ENCODE results near the gene CEP104.

The CEP104 gene

DNA sequence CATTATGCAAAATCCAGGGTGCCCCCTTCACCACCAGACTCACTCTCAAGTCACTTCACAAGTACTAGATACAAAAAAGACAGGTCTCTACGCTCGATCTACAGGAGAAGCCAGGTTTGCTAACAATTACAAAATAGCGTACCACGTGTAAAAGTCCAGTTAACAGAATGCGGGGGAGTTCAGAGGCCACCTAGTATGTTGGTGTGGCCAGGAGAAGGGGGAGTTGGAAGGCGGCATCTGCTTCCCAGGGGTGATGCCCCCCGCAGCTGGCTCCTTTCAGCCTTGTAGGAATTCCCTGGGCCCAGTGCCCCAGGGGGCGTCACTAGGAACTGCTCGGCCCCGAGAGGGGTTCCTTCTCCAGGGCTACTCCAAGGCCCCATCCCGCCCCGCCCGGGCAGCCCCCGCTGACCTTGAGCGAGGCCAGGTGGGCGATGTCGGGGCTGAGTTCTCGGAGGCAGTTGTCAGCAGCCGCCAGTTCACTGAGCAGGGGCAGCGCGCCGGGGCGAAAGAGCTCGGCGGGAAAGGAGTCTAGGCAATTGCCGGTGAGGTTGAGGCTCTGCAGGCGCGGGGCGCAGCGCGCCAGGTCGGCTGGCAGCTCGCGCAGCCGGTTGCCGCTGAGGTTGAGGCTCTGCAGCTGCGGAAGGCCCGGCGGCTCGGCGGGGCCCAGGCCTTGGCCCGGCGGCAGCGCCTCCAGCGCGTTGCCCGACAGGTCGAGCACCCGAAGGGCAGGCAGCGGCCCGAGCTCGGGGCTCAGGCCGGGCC lies 61.4 kb downstream of the CEP104 start:
- DNase-seq = no peak

- DNase-seq = no peak
Observed at GRCh38 chr1:3790952-3791351, 66.1 kb downstream of the CEP104 start.

GRCh38 chr1:3790500-3790923 lies 66.5 kb downstream of the CEP104 start:
- DNase-seq = no peak

- no peak for DNase-seq
Observed at GRCh38 chr1:3789421-3790300, 67.3 kb downstream of the CEP104 start.

DNA sequence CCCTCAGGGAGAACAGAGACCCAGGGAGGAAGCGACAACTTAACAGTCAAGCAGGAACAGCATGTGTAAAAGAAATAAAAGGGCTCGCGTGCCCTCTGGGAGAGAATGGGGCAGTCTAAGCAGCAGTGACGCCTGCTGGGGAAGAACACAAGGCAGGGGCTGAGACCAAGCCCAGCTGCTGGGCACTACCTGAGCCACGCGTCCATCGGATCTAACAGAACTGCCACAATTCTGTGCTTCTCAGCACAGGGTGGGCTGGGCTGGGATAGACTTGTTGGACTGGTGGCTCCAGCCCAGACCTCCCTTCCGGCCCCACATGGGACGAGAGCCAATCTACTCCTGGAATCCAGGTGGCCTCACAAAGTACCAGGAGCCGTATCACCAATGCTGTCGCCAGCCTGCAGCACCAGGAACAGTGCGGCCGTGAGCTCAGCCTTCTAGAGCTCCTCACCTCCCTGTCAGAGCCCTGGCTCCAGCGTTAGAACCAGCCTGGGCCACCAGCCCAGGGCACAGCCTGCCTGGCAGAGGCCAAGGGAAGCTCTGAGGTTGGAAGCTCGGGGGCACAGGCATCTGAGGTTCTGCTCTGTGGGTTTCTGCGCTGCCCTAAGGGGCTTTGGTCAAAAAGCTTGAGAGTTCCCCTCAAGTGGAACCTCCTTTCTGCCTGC lies 68.1 kb downstream of the CEP104 start:
- no peak for DNase-seq

- no peak for DNase-seq
Observed at GRCh38 chr1:3787745-3788605, 69.0 kb downstream of the CEP104 start.

DNA sequence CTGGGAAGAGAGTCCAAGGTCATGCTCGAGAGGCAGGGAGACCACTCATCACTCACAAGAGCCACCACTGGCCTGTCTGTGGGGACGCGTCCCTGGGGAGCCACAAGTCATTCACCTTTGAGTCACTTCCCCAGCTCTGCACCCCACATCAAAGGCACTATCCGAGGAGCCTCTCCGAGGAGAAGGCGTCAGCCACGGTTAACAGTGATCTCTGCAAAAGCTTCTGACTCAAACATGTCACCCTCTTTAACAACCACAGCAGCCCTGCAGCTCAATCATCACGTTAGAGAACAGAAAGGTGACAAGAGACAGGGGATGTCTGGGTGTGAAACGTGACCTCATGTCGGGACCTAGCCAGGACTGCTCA lies 69.7 kb downstream of the CEP104 start:
- DNase-seq = no peak

DNA sequence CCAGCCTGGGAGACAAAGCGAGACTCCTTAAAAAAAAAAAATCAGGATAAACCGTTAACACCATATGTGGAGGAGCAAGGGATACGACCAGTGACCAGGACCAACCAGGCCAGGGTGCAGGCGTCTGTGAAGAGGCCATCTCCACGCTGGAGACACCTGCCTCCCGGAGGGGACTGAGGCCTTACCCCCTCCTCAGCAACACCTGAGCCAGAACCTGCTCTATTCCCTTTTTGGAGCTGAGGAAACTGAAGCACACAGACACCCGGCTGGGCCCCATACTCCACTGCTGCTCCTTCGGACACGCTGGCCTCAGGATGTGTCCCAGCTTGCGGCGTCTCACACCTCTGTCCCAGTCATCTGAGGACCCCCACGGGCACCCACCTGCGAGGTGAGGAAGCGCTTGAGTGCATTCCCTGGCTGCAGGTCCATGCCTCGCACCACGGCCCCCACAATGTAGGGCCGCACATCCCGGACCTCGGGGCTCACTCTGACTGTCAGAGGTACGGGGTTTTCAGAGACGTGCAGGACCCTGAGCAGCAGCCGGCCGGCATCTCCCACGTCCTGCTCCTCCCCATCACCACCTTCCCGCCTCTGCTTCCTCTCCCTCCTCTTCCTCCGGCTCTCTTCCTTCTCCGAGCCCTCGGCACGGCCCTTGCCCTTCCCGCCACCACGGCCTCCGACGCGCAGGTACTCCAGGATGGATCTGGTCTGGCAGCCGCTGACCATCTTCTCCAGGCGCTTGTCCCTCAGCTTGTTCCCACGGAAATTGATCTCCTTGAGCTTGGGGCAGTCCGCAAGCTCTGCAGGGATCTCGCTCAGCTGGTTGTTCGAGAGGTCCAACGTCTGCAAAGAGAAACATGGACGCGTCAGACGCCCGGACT lies 70.3 kb downstream of the CEP104 start:
- no peak for DNase-seq

GRCh38 chr1:3785456-3786157 lies 71.4 kb downstream of the CEP104 start:
- DNase-seq = no peak

DNA sequence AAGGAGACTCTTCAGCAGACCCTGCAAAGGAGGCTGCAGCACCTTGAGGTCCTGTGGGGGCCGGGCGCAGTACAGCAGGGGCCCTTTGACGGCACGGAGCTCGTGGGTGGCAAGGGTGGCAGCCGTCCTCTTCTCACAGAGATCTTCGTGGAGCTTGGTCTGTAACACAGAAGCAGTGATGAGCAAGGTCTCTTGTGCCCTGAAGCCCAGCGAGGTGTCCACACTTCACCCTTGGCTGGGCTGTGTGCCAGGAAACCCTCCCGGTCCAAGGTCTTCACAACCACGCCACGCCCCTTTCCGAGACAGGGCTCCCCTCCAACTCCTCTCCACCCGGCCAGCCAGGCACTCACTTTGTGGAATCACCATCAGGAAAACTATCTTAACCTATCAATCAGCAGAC lies 72.0 kb downstream of the CEP104 start:
- DNase-seq = no peak

DNA sequence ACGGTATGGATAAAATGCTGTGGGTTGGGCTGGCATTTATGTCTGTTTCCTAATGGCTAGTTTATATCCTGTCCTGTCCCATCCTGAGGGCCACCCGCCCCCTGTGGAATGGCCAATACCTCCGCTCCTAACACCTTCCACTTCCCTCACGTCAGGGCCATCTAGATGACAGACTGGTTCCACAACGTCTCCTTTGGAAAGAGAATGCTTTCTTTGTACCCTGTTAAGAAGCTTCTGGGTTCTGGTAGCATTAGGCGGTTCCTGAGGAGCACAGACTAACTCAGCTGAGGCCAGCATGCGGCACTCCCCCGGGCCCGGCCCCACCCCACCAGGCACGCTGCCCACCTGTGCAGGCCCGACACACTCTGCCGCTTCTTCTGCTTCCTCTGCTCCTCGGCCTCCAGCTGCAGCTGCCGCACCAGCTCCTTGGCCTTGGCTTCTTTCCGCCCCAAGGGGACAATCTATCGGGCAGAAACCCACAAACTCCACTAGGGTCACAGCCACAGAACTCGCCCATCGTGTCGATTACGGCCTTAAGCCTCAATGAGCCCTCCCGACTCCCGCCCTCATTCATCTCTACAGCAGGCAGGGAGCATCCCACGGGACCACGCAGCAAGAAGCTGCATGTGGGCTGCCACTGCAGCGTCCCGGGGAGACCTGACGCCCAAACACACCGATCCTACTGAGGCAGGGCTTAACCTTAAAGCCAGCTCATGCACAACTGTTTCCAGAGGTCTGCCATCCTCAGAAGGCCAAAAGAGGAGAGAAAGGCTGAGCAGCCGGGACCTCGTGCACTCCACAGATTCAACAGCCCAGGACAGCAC lies 73.1 kb downstream of the CEP104 start:
- DNase-seq = no peak

- no peak for DNase-seq
Observed at GRCh38 chr1:3780901-3781300, 76.1 kb downstream of the CEP104 start.

- no peak for DNase-seq
Observed at GRCh38 chr1:3779912-3780416, 77.0 kb downstream of the CEP104 start.

DNA sequence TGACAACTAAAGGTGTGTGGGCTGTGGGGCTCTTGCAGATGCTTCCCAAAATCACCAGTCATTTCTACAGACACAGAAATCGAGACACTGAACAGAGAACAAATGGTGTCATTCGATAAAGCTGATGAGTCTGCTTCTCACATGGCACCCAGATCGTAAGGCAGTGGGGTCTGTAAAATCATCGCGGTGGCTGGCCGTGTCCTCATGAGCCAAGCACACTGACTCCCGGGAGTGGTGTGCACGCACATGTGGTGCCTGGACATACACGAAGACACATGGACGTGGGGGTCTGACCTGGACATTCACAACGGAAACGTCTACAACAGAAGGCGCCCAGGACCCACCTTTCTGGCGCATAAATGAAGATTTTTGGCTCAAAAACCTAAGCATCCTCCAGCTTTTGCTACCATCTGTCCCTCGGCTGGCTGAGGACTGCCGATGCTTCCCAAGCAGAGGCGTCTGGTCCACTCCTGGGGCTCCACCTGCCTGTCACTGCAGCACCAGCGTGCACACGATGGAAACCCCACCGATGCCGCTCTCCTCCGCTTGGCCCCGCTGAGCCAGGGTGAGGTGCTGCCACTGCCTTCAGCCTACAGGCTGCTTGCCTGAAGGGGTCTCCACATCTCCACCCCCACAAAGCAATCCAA lies 77.6 kb downstream of the CEP104 start:
- DNase-seq = no peak

DNA sequence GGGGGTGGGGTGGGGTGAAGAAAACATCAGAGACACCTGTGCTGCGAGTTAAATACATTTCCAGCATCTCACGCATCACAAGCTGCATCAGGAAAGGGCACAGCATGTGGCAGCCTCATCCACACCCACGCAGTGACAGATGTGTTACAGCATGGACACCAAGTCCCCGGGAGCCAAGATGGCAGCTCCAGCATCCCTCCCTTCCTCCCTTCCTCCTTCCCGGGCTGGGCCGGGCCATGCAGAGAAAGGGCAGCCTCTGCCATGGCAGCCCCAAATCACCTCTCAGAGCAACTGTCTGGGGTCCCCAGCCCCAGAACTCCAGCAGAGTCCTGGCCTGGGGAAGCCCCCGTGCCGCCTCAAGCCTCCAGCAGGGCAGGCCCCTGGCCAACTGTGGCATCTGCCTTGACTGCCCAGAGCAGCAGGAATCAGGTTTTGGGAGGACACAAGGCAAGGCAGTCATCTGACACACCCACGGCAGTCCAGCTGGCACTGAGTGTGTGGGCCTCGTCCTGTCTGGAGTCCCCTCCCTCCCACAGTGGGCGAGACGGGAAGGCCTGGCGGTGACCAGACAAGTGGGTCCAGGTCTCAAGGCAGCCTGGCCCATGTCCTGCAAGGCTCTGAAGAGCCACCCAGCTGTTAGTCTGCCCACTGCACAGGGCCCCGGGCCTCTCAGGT lies 78.3 kb downstream of the CEP104 start:
- DNase-seq = no peak

DNA sequence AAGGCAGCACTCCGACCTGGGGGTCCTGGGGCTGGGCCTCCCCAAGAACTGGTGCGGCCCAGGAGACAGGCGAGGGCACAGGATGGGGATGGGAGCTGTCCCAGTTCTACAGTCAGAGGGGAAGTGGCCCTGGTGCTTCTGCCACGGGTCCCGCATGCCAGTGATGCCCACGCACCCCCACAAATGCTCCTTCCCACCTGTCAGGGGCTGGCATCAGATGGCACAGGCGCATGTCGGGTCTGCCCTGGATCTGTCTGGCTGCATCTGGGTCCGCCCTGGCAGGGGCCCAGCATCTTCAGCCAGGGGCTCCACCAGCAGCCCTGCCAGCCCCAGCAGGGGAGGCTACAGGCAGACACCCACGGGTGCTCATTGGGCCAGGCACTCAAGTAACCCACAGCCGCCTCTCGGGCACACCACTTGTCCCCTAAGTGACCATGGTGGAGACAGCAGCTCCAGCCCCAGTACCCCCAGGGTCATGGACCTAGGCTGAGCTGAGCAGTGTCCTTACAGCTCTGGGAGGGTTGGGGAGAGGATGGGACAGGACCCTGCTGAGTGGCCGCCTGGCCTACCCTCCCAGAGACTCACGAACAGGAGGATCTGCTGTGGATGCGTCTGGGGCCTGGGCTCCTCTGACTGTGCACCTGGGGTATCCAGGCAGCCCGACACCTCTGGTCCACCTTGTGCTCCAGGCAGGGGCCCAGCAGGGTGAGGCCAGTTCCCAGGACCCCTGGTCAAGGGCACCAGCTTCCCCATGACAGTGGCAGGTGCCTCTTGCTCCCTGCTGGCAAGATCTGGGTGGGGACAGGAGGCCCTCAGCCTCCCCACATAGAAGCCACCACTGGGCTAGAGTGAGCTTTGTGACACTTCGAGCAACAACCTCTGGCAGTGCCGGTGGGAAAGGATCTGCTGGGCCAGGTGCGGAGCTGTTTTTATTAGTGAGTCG lies 79.1 kb downstream of the CEP104 start:
- DNase-seq = no peak

- DNase-seq = no peak
Observed at GRCh38 chr1:3777078-3777547, 79.9 kb downstream of the CEP104 start.
